ENCODE results near the gene GTF2F2.

The GTF2F2 gene, protein sequence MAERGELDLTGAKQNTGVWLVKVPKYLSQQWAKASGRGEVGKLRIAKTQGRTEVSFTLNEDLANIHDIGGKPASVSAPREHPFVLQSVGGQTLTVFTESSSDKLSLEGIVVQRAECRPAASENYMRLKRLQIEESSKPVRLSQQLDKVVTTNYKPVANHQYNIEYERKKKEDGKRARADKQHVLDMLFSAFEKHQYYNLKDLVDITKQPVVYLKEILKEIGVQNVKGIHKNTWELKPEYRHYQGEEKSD

DNA sequence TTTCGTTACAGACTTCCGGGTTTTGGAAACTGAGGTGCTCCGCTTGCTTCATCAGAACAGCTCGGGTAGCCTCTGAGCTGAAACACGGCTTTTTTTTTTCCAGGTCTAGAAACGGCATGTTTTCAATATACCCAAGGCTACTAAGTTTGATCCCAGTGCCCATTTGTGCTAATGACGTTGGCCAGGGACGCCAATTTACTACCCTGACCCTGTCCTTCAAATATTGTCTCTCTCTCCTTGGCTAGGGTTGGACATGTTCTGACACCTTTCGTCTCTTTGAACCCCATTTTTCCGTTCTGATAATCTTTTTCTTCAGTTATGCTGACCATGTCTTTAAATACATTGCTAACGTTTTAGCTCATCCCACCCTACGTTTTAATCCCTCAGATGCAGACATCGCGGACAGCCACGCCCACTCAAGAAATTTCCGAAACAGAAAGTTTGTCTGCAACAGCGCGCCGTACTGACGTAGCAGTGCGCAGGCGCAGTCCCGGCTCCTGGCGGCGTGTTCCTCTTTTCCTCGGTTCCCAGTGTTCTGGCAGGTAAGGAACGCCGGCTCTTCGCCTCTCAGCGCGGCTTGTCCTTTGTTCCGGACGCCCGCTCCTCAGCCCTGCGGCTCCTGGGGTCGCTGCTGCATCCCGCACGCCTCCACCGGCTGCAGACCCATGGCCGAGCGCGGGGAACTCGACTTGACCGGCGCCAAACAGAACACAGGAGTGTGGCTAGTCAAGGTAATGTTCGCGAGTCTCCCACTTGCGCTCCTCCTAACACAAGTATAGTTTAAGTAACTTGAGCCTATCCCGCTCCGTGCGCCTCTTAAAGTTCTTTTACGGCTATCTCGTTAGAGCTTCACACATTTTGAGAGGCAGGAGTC lies at the start of gene GTF2F2:
TSS of gene GTF2F2 (plus strand) at position 520 of the 874 bp plus-strand sequence. CDS start at position 666, 146 bp downstream.
- CTCF ChIA-PET: interaction anchor here (0.6 to 1.7 kb wide), 7 partner anchors 14 to 79 kb away, joined by 3 to 5 read pairs (median 3); no protein-coding TSS in a partner anchor

DNA sequence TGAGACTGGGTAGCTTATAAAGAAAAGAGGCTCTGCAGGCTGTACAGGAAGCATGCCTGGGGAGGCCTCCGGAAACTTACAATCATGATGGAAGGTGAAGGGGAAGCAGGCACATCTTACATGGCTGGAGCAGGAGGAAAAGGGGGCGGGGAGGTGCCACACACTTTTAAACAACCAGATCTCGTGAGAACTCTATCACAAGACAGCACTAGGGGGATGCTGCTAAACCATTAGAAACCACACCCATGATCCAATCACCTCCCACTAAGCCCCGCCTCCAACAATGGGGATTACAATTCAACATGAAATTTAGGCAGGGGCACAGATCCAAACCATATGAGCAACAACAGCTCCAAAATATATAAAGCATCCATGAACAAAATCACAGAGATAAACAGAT lies 46.5 kb upstream of the GTF2F2 start:
- CTCF ChIA-PET: no interaction called here
- POLR2A ChIA-PET: no interaction called here
- TF ChIP-seq, protein P1, sequence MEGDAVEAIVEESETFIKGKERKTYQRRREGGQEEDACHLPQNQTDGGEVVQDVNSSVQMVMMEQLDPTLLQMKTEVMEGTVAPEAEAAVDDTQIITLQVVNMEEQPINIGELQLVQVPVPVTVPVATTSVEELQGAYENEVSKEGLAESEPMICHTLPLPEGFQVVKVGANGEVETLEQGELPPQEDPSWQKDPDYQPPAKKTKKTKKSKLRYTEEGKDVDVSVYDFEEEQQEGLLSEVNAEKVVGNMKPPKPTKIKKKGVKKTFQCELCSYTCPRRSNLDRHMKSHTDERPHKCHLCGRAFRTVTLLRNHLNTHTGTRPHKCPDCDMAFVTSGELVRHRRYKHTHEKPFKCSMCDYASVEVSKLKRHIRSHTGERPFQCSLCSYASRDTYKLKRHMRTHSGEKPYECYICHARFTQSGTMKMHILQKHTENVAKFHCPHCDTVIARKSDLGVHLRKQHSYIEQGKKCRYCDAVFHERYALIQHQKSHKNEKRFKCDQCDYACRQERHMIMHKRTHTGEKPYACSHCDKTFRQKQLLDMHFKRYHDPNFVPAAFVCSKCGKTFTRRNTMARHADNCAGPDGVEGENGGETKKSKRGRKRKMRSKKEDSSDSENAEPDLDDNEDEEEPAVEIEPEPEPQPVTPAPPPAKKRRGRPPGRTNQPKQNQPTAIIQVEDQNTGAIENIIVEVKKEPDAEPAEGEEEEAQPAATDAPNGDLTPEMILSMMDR (IDR thresholded peaks at IDR 0.05; ENCODE audit: control extremely low read depth, extremely low read depth, low read depth, missing control alignments): no peak
- no peak for DNase-seq (ENCODE audit: extremely low spot score)

More for the DNA sequence above, at the start of gene GTF2F2:
- DNase-seq (ENCODE audit: extremely low spot score): peak; percentile 91
- TF ChIP-seq, protein P1 (IDR thresholded peaks at IDR 0.05; ENCODE audit: control extremely low read depth, extremely low read depth, low read depth, missing control alignments): no peak
- POLR2A ChIA-PET: no interaction called here

DNA sequence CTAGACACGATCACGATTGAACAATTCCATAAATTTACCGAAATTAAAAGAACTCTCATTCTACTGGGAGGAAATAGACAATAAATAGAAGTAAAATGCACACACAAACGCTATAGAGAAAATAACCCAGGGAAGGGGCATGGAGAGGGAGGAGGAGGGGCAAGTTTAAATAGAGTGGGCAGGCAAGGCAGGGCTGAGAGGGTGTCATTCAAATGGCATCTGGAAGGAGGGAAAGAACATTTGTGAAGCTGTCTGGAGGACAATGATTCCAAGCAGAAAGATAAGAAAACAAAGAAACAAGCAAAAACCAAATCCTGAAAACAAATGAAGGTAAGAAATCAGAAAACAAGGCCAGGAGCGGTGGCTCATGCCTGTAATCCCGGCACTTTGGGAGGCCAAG lies 45.6 kb upstream of the GTF2F2 start:
- TF ChIP-seq, protein P1 (IDR thresholded peaks at IDR 0.05; ENCODE audit: control extremely low read depth, extremely low read depth, low read depth, missing control alignments): no peak
- ChIA-PET POLR2A (no interaction called here), CTCF (no interaction called here)
- no peak for DNase-seq (ENCODE audit: extremely low spot score)

DNA sequence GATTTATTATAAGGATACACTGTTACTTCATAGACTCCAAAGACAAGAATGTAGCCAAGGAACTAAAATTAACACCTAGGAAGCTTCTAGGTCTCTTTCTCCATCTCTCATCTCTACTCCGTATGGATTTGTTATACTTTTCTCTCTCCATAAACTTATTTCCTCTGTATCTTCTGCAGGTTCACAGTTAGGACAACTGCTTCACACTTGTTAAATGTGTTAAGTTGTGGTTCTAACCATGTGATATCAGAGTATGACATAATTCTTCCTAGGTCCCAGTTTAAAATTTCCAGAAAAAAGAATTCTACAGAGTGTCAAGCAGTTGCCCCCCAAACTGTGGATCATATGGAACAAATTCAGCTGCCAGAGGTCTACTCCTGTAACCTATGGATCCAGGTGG lies 42.3 kb upstream of the GTF2F2 start:
- CTCF ChIA-PET: interaction anchor here (0.9 to 1.0 kb wide), 2 partner anchors 18 to 31 kb away, joined by 3 read pairs; no protein-coding TSS in a partner anchor
- TF ChIP-seq, protein P1 (IDR thresholded peaks at IDR 0.05; ENCODE audit: control extremely low read depth, extremely low read depth, low read depth, missing control alignments): no peak
- DNase-seq (ENCODE audit: extremely low spot score): no peak
- POLR2A ChIA-PET: no interaction called here

DNA sequence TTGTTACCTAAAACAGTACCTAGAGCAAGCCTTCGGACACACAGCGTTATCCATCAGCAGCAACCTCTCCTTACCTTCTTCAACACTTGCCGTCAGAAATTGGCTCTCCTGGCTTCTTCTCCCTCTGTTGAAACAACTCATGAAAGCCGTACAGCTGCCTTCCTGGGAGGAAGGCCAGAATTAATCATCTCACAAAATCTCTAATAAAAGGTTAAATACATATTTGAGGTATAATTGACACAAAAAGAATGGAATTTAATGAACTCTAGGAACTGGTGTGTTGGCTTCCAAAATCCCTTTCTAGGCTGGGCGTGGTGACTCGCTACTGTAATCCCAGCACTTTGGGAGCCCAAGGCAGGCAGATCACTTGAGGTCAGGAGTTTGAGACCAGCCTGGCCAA lies 37.3 kb upstream of the GTF2F2 start:
- DNase-seq (ENCODE audit: extremely low spot score): no peak
- CTCF ChIA-PET: no interaction called here
- POLR2A ChIA-PET: no interaction called here
- TF ChIP-seq, protein P1 (IDR thresholded peaks at IDR 0.05; ENCODE audit: control extremely low read depth, extremely low read depth, low read depth, missing control alignments): no peak

DNA sequence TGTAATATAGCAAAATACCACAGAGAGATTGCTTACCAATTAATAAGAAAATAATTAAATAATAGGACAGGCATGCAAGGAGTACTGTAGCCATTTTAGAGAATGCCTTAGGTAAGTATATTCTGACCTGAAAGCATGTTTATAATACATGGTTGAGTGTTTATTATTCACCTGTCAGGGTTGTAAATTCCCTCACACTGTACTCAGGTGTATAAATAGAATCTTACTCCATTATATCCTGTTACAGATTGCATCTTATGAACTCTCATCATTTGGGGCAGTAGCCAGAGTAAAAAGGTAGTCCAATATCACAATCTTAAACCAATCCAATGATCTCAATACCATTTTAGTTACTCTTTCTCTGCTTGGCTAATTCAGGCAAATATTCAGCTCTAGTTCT lies 35.8 kb upstream of the GTF2F2 start:
- POLR2A ChIA-PET: no interaction called here
- TF ChIP-seq, protein P1 (IDR thresholded peaks at IDR 0.05; ENCODE audit: control extremely low read depth, extremely low read depth, low read depth, missing control alignments): no peak
- CTCF ChIA-PET: no interaction called here
- no peak for DNase-seq (ENCODE audit: extremely low spot score)
